ENCODE measurements around the gene IPPK. TPM values are rescaled to one million over a fixed set of nuclear protein-coding genes. Genes with fewer than 3 reads are reported as not detected.
A peak's percentile ranks its signal among the peaks of the same experiment; 100 is the strongest.

IPPK gene
- total and polyA plus RNA-seq, 2 of the 8 experiments (the other 6 are each of a cell fraction or from before 2014, with no cell fraction given): 10.5 to 13.6 TPM

- H3K23ac ChIP-seq (ENCODE audit: insufficient read length): no peak overlapping the region
- no peak for FAIRE-seq
- H3K18ac ChIP-seq (ENCODE audit: extremely low read depth, low read length): no peak overlapping the region
- H3K14ac ChIP-seq (ENCODE audit: insufficient read length): no peak overlapping the region
- no peak overlapping the region for H4K91ac ChIP-seq (replicated peaks; ENCODE audit: insufficient read length, low read length)
- H2BK12ac ChIP-seq (ENCODE audit: low read depth, low read length): no peak overlapping the region
- no peak overlapping the region for H3K4me3 ChIP-seq (ENCODE audit: extremely low read depth in 1 of 4, insufficient read depth in 2 of 4, low read depth in 3 of 4, low read length in 4 of 4)
- WGBS, 2 experiments (ENCODE audit: extremely low coverage in 1 of 2, insufficient coverage in 1 of 2, insufficient read length in 1 of 2, insufficient replicate concordance in 2 of 2, low coverage in 1 of 2, low lambda C conversion rate in 2 of 2, missing lambda C conversion rate in 1 of 2): 86% methylated on average over 5 of the region's 5 CpGs; no CpG with 5 or more reads in 1 of the 2 experiments
- CTCF ChIA-PET (ENCODE audit: partially characterized antibody): interaction anchor here (0.7 to 1.7 kb wide), 6 partner anchors 10 to 141 kb away, joined by 3 to 5 read pairs (median 3); no protein-coding TSS in a partner anchor
- H3K23me2 ChIP-seq (ENCODE audit: low read depth, low read length): no peaks in the 10 kb centered on the region
- no peak overlapping the region for H3K9ac ChIP-seq (replicated peaks in 1 of 4; ENCODE audit: extremely low read depth in 1 of 4, low read depth in 3 of 4, low read length in 3 of 4)
- no peak overlapping the region for H2AFZ ChIP-seq (ENCODE audit: low read length)
- no peak overlapping the region for H3K27ac ChIP-seq (ENCODE audit: low read depth, low read length)
- H4K5ac ChIP-seq (ENCODE audit: insufficient read length, low read depth, low read length): no peak overlapping the region
- no peak overlapping the region for H3K4ac ChIP-seq (replicated peaks; ENCODE audit: insufficient read length, low read depth, low read length)
- no peaks in the 10 kb centered on the region for H3K79me1 ChIP-seq (ENCODE audit: low read depth, low read length)
- H2BK20ac ChIP-seq (ENCODE audit: low read length): no peak overlapping the region
- H4K8ac ChIP-seq (ENCODE audit: extremely low read depth, insufficient read depth, low read length): no peak overlapping the region
- H3K27me3 ChIP-seq (replicated peaks in 1 of 4; ENCODE audit: control insufficient read depth in 3 of 4, extremely low read depth in 1 of 4, insufficient read depth in 3 of 4, low read length in 3 of 4): no peaks in the 10 kb centered on the region
- DNase-seq (ENCODE audit: low read depth in 1 of 2, low spot score in 2 of 2): peak in 1 of 2 experiments; percentile 43
- H3K4me2 ChIP-seq (ENCODE audit: insufficient read depth in 1 of 2, low read depth in 2 of 2, low read length in 2 of 2): no peak overlapping the region
- H3K36me3 ChIP-seq (ENCODE audit: control insufficient read depth in 2 of 4, insufficient read depth in 4 of 4, low read length in 3 of 4): no peaks in the 10 kb centered on the region
- H4K20me1 ChIP-seq (replicated peaks in 1 of 2; ENCODE audit: control insufficient read depth in 1 of 2, insufficient read depth in 2 of 2, low read length in 2 of 2): no peaks in the 10 kb centered on the region
- POLR2A ChIA-PET (ENCODE audit: partially characterized antibody): interaction anchor here (1.2 kb wide), 1 partner anchor 15 kb away, joined by 4 read pairs; the partner anchor contains the start of gene IPPK
- no peaks in the 10 kb centered on the region for H3K79me2 ChIP-seq (ENCODE audit: control insufficient read depth in 1 of 2, insufficient read depth in 2 of 2, low read length in 2 of 2)
- H2AK5ac ChIP-seq (ENCODE audit: low read depth, low read length): no peak overlapping the region
- no peak overlapping the region for H3K56ac ChIP-seq (replicated peaks; ENCODE audit: insufficient read length, low read depth, low read length)
- H3K9me3 ChIP-seq (ENCODE audit: insufficient read depth in 2 of 2, low read depth in 1 of 2, low read length in 1 of 2): no peaks in the 10 kb centered on the region
- H2BK15ac ChIP-seq (ENCODE audit: low read length): no peak overlapping the region
- no peak overlapping the region for H2BK5ac ChIP-seq (ENCODE audit: low read depth, low read length)
- H3K4me1 ChIP-seq (replicated peaks in 1 of 4; ENCODE audit: control insufficient read depth in 3 of 4, insufficient read depth in 4 of 4, low read length in 3 of 4): peaks cover 0 to 2% (median under 1%) of the 10 kb centered on the region in 4 experiments; a peak in 2 of 7 replicates
- no peak overlapping the region for H2BK120ac ChIP-seq (replicated peaks; ENCODE audit: low read depth, low read length)
- TF ChIP-seq TAF1 (IDR thresholded peaks at IDR 0.05; ENCODE audit: low read depth, low read length) (no peak), CBX8 (IDR thresholded peaks at IDR 0.05; ENCODE audit: borderline replicate concordance, low read depth, low read length) (no peak), FOSL1 (IDR thresholded peaks at IDR 0.05; ENCODE audit: insufficient read depth, low read depth, low read length) (no peak), SIRT6 (IDR thresholded peaks at IDR 0.05; ENCODE audit: low read length) (no peak), RNF2 (IDR thresholded peaks at IDR 0.05; ENCODE audit: borderline replicate concordance, low read depth, low read length, missing control alignments, poor library complexity, severe bottlenecking) (no peak), POLR2AphosphoS5 (IDR thresholded peaks at IDR 0.05; ENCODE audit: low read depth, low read length) (no peak), BCL11A (IDR thresholded peaks at IDR 0.05; ENCODE audit: low read depth in 2 of 2, low read length in 2 of 2) (no peak), KDM1A (IDR thresholded peaks at IDR 0.05; ENCODE audit: borderline replicate concordance, low read length) (no peak), POLR2A (IDR thresholded peaks at IDR 0.05; ENCODE audit: control extremely low read depth in 1 of 2, low read depth in 2 of 2, low read length in 2 of 2) (no peak), ASH2L (IDR thresholded peaks at IDR 0.05; ENCODE audit: low read length) (no peak), CTBP2 (IDR thresholded peaks at IDR 0.05; ENCODE audit: borderline replicate concordance, insufficient read depth, insufficient read length, low read length) (no peak), CEBPB (IDR thresholded peaks at IDR 0.05; ENCODE audit: low read depth, low read length) (no peak), TEAD4 (IDR thresholded peaks at IDR 0.05; ENCODE audit: low read depth, low read length) (no peak), SP4 (IDR thresholded peaks at IDR 0.05; ENCODE audit: low read length) (no peak), RXRA (IDR thresholded peaks at IDR 0.05; ENCODE audit: insufficient read depth, low read depth, low read length) (no peak), KDM5A (IDR thresholded peaks at IDR 0.05; ENCODE audit: low read length) (no peak)
Measured at GRCh38 chr9:92685022-92685421, 15.1 kb upstream of the IPPK start.

All from H1 (cell line).